Transverse colon (tissue), 4 donors: ENCODE measurements around the gene IRX6. TPM values are rescaled to one million over a fixed set of nuclear protein-coding genes. Genes with fewer than 3 reads are reported as not detected.

Experiments
- DNase-seq: peaks from one replicate; pipeline ENCODE4 v3.0.0-alpha.2; 2019
- H3K27ac ChIP-seq, 4 donors: fragments of 200-600 bp; sonication (generic); 2 replicates each; pipeline ENCODE4 v1.5.1; 2016 to 2018; ENCODE audit warnings: inconsistent platforms in 4 of 4
- H3K27me3 ChIP-seq: fragments of 200-600 bp; sonication (generic); 2 replicates; pipeline ENCODE4 v1.5.1; 2017; ENCODE audit warnings: inconsistent platforms
- H3K36me3 ChIP-seq, 4 donors: fragments of 200-600 bp; sonication (generic); 2 replicates each; pipeline ENCODE4 v1.5.1; 2017 to 2019; ENCODE audit warnings: inconsistent platforms in 4 of 4
- H3K4me1 ChIP-seq, 4 donors: fragments of 200-600 bp; sonication (generic); 2 replicates each; pipeline ENCODE4 v1.5.1; 2017 to 2020; ENCODE audit warnings: inconsistent platforms in 4 of 4
- H3K4me3 ChIP-seq, 4 donors: fragments of 200-600 bp; sonication (generic); 1 replicate in 1 of 4; 2 replicates in 3 of 4; pipeline versions ENCODE4 v1.5.1 to v1.6.1; 2017 to 2019; ENCODE audit warnings: inconsistent platforms in 4 of 4
- H3K9me3 ChIP-seq, 2 donors: fragments of 200-600 bp; sonication (generic); 2 replicates each; pipeline ENCODE4 v1.5.1; 2017 to 2019; ENCODE audit warnings: inconsistent platforms in 2 of 2
- CTCF ChIP-seq, 5 experiments: fragments of 200-600 bp in 3 of 5; fragments of 450-650 bp in 2 of 5; sonication (generic) in 3 of 5; IDR thresholded peaks; 1 replicate in 2 of 5; 2 replicates in 3 of 5; pipeline ENCODE4 v1.5.1; 2016 to 2017; ENCODE audit warnings: antibody characterized with exemption in 5 of 5, inconsistent platforms in 3 of 5, mild to moderate bottlenecking in 2 of 5, moderate library complexity in 1 of 5
- EP300 ChIP-seq: sonication (generic); formaldehyde crosslinking; IDR thresholded peaks from one replicate; pipeline ENCODE4 v1.6.1; 2017; ENCODE audit warnings: antibody characterized with exemption, low read depth
- POLR2A ChIP-seq: fragments of 450-650 bp; IDR thresholded peaks from one replicate; pipeline ENCODE4 v1.6.1; 2016; ENCODE audit warnings: antibody characterized with exemption, mild to moderate bottlenecking, moderate library complexity
- POLR2AphosphoS5 ChIP-seq, 3 donors: sonication (generic); formaldehyde crosslinking; IDR thresholded peaks; one replicate each; pipeline ENCODE4 v1.6.1; 2016; ENCODE audit warnings: antibody characterized with exemption in 3 of 3
- WGBS, 2 donors: methylation state at CpG; one replicate each; pipeline ENCODE4 v1.1.5; 2018; ENCODE audit warnings: low coverage in 1 of 2; 5-methylcytosine and 5-hydroxymethylcytosine counted together
- in situ Hi-C, 4 donors: fragments of 200-750 bp; cut with MboI; loops; one replicate each; pipeline versions ENCODE4 v1.15.0 to v1.15.1; 2017; ENCODE audit warnings: low sequenced_read_pairs in 3 of 4, low pct_ligation_motif_present in 1 of 4, low pct_unique_long_range_greater_than_20kb in 1 of 4
- intact Hi-C: fragments of 100-400 bp; cut with DNase I; formaldehyde crosslinking; loops from one replicate; pipeline ENCODE4 v1.15.1; 2023; ENCODE audit warnings: low total_unique reads
- total RNA-seq, 4 donors: library from RNA; depleted of rRNA; stranded (reverse); fragments of >200 nt; gene quantifications; one replicate each; pipeline ENCODE4 v1.1.0, GENCODE V29; 2016

IRX6 gene
- total RNA-seq, 4 donors from 2014 or later, result 1.1 TPM; not detected in 3

GRCh38 chr16:55376567-55377167 lies 52.7 kb downstream of the IRX6 start:
- DNase-seq, result no peak
- intact Hi-C loops, result no loop called here
- Histone ChIP-seq H3K27ac (no peak overlapping the region), H3K4me3 (no peak overlapping the region), H3K36me3 (no peaks in the 10 kb centered on the region), H3K9me3 (no peaks in the 10 kb centered on the region), H3K27me3 (peaks cover 7% of the 10 kb centered on the region), H3K4me1 (no peaks in the 10 kb centered on the region)
- in situ Hi-C loops, result no loop called here
- WGBS, 2 donors, result 90% methylated on average over 7 of the region's 7 CpGs; no CpG with 5 or more reads in 1 of the 2 donors
- TF ChIP-seq CTCF (IDR thresholded peaks at IDR 0.05) (no peak), EP300 (no peak), POLR2AphosphoS5 (IDR thresholded peaks at IDR 0.05) (no peak), POLR2A (no peak)

GRCh38 chr16:55377840-55378239 lies 53.8 kb downstream of the IRX6 start:
- Histone ChIP-seq H3K27ac (no peak overlapping the region), H3K9me3 (no peaks in the 10 kb centered on the region), H3K36me3 (no peaks in the 10 kb centered on the region), H3K27me3 (no peaks in the 10 kb centered on the region), H3K4me3 (no peak overlapping the region), H3K4me1 (no peaks in the 10 kb centered on the region)
- intact Hi-C loops (no loop called here), in situ Hi-C loops (no loop called here)
- TF ChIP-seq POLR2AphosphoS5 (IDR thresholded peaks at IDR 0.05) (no peak), EP300 (no peak), POLR2A (no peak), CTCF (IDR thresholded peaks at IDR 0.05) (no peak)
- no peak for DNase-seq
- 53 to 64% methylated on average over 2 to 7 of the region's 7 CpGs for WGBS, 2 donors

DNA sequence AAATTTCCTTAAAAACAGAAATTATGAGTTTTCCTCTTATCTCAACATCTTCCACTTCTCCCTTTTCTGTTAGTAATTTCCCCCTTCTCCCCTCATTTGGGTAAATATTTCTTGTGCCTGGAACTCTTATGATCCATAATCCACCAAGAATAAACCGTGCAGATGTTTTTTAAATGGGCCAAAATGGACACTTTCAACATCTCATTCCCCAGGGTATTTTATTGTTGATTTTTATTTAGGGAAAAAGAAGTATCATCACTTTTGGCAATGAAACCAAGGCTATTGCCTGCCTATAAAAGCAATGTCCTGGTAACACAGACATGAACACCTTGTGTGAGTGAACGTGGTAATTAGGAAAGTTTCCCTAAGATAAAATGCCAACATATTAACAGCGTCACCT lies 54.6 kb downstream of the IRX6 start:
- intact Hi-C loops, result no loop called here
- 74 to 75% methylated on average over 3 of the region's 3 CpGs for WGBS, 2 donors
- in situ Hi-C loops, result no loop called here
- Histone ChIP-seq H3K36me3 (no peaks in the 10 kb centered on the region), H3K4me1 (no peaks in the 10 kb centered on the region), H3K9me3 (no peaks in the 10 kb centered on the region), H3K4me3 (no peak overlapping the region), H3K27ac (no peak overlapping the region), H3K27me3 (no peaks in the 10 kb centered on the region)
- TF ChIP-seq CTCF (IDR thresholded peaks at IDR 0.05), result no peak
- no peak for TF ChIP-seq EP300
- TF ChIP-seq POLR2A, result no peak
- no peak for TF ChIP-seq POLR2AphosphoS5 (IDR thresholded peaks at IDR 0.05)
- no peak for DNase-seq

- Histone ChIP-seq H3K4me1 (no peaks in the 10 kb centered on the region), H3K27me3 (no peaks in the 10 kb centered on the region), H3K36me3 (no peaks in the 10 kb centered on the region), H3K9me3 (no peaks in the 10 kb centered on the region), H3K27ac (no peak overlapping the region), H3K4me3 (no peak overlapping the region)
- no peak for DNase-seq
- TF ChIP-seq CTCF (IDR thresholded peaks at IDR 0.05) (no peak), POLR2A (no peak), POLR2AphosphoS5 (IDR thresholded peaks at IDR 0.05) (no peak)
- intact Hi-C loops (no loop called here), in situ Hi-C loops (no loop called here)
- 79 to 82% methylated on average over 6 to 13 of the region's 13 CpGs for WGBS, 2 donors
Measured at GRCh38 chr16:55379371-55379770, 55.4 kb downstream of the IRX6 start.
